Stimulated activated CD4-positive, alpha-beta T cell treated with anti-CD3 and anti-CD28 coated beads, Interleukin-1b, Interleukin-23, amount 100 ng/mL, for 24 hours (primary cell): Measurements from ENCODE around the gene JMJD6.
"Not testable (repeated sequence)": the region's sequence is repeated elsewhere in the genome, so short reads cannot be mapped to it uniquely, and the experiment has no call there.

ENCODE experiments used
- DNase-seq, 4 experiments: peaks; one replicate each; pipeline ENCODE4 v3.0.0-alpha.2; 2020; ENCODE audit warnings: low read depth in 4 of 4, low spot score in 1 of 4

Gene JMJD6

GRCh38 chr17:76700617-76701470, 25.6 kb downstream of the JMJD6 start:
- no peak for DNase-seq

GRCh38 chr17:76700270-76700616, 26.2 kb downstream of the JMJD6 start:
- DNase-seq: no peak

DNA sequence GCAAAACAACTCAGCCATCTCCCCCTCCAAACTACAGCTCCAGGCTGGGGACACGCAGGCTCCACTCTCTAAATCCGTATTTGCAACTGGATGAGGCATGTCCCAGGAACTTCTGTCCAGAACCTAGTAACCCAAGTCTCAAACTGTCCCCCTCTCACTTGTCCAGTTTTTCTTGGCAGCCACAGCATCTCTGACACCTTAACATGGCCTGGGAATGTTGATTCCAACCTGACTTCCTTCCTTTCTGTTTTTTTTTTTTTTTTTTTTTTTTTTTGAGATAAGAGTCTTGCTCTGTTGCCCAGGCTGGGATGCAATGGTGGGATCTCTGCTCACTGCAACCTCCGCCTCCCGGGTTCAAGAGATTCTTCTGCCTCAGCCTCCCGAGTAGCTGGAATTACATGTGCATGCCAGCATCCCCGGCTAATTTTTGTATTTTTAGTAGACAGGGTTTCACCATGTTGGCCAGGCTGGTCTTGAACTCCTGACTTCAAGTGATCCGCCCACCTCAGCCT, 27.9 kb downstream of the JMJD6 start:
- DNase-seq: not testable (repeated sequence)

- no peak for DNase-seq
Observed at GRCh38 chr17:76697702-76698465, 28.5 kb downstream of the JMJD6 start.

DNA sequence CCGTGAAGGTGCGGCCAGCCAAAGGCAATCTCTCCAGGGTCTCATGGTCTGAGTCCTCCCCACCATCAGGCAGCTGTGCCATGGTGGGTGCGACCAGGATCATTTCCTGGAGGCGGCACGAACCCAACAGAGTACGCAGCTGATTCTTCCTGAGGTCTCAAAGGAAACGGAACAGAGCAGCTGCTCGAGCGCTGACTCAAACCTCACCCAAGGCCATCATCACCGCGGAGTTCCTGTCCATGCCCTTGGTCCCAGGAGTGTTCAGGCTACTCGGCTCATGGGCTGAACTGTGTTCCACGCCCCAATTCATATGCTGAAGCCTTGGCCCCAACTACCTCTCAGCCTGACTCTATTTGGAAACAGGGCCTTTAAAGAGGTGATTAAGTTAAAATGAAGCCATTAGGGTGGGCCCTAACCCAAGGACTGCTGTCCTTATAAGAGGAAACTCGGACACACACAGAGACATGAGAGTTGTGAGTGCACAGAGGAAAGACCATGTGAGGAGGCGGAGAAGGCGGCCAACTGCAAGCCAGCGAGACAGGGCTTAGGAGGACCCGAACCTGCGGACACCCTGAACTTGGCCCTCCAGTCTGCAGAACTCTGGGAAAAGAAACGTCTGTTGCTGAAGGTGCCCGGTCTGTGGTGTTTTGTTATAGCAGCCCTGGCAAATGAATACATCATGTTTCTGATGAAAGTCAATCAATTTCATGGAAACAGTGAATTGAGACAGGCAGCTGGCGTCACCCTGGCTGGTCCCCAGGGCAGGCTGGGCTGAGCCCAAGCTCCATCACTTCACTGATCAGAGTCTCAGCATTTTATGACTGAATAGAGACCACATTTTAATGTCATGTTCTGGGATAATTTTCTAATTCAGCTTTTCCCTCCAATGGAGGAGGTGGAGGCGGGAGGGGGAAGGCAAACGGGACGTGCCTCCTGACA, 29.4 kb downstream of the JMJD6 start:
- DNase-seq: no peak

DNA sequence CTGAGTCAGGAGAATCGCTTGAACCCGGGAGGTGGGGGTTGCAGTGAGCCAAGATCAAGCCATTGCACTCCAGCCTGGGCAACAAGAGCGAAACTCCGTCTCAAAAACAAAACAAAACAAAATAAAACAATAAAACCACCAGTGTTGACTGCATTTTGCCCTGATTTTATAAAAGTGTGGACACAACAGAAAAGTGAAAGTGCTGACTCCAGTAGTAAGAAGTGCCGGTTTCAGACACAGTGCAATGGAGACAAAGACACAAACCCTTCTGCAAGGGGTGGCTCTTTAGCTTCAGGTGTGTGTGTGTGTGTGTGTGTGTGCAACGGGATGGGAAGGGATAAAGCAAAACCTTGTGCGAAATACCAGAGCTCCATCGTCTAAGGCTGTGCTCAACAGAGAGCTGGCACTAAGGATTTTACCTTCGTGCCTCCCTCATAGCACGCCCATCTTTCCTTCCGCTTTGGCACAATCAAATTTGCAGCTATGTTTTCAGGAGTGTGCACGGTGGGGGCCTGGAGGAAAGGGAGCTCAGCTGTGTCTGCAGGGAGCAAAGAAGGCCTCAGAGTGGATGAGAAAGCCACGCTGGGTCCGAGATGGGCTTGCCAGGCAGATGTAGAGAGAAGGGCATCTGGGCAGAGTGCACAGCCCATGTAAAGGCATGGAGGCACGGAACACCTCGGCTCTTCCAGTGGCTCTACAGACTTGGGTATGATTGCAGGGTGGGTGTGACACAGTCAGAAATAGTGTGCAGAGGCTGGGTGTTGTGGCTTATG, 31.2 kb downstream of the JMJD6 start:
- DNase-seq: no peak

- DNase-seq: no peak
Observed at GRCh38 chr17:76691379-76692191, 34.8 kb downstream of the JMJD6 start.

- DNase-seq: no peak
Observed at GRCh38 chr17:76690596-76691280, 35.7 kb downstream of the JMJD6 start.

GRCh38 chr17:76689859-76690258, 36.5 kb downstream of the JMJD6 start:
- no peak for DNase-seq

GRCh38 chr17:76688165-76688622, 38.2 kb downstream of the JMJD6 start:
- DNase-seq: no peak

GRCh38 chr17:76687298-76688164, 38.9 kb downstream of the JMJD6 start:
- DNase-seq: no peak

- DNase-seq: no peak
Observed at GRCh38 chr17:76686538-76687297, 39.7 kb downstream of the JMJD6 start.

DNA sequence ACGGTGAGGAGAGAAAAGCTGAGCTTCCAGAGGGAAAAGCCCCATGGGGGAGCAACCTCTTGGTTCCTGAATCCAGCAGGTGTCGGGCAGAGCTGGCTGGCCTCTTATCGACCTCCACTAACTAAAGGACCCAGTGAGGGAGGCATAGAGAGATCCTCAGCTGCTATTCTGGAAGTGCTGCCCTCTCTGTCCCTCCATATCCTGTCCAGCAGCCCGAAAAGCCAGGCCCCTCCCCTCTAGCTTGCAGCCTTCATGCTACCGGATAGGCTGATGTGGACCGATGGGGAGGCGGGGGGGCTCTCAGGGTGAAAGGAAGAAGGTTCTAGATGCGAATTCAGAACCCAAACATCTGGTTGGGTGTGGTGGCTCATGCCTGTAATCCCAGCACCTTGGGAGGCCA, 40.6 kb downstream of the JMJD6 start:
- no peak for DNase-seq

GRCh38 chr17:76685366-76685765, 41.0 kb downstream of the JMJD6 start:
- no peak for DNase-seq

- DNase-seq: no peak
Observed at GRCh38 chr17:76684756-76685155, 41.6 kb downstream of the JMJD6 start.

DNA sequence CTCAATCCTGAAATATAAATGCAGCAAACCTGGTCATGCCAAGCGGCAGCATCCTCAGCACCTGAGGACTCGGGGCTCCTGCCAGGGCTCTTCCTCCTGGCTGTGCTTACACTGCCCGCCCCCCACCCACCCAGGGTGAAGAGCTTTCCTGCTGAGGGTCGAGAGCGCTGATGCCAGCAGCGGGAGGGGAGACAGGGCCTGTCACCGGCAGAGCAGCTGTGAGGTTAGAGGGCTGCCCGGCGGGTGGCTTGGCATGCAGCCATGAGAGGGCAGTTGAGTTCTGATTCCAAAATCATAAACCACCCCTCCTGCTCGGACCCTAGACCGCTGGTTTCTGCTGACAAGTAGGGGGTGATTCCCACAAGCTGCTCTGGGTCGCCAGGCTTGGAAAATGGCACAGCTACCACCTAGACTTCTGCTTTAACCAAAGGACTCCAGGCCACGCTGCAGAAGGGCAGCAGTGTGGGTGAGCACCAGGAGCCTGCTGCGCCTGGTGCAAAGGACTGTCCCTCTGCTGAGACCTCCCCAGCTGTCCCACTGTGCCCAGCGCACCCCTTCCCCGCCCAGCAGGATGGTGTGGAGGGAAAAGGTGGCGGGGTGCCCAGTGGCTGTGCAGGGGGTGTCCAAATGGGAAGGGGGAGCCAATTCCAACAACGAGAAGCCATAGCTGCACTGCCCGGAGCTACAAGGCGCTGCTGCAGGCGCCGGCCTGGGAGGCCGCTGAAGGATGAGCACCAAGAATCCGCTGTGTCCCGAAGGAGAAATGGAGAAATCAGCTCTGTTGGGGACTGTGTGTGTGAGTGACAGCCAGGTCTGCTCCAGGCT, 42.3 kb downstream of the JMJD6 start:
- DNase-seq: no peak
